Measurements from ENCODE around the gene RGL2. TPM values are rescaled to one million over a fixed set of nuclear protein-coding genes. Genes with fewer than 3 reads are reported as not detected.
"Not testable (repeated sequence)": the region's sequence is repeated elsewhere in the genome, so short reads cannot be mapped to it uniquely, and the experiment has no call there.

RGL2 gene
- total RNA-seq, 2 experiments from 2014 or later = 22.2 to 23.2 TPM

GRCh38 chr6:33271117-33271467 is 27.6 kb downstream of the RGL2 start:
- CTCF ChIA-PET = interaction anchor here (0.7 to 2.0 kb wide), 4 partner anchors 19 to 66 kb away, joined by 4 to 7 read pairs (median 4); partner anchors contain the start of genes HSD17B8 and PFDN6
- POLR2A ChIA-PET = interaction anchor here (0.8 to 2.6 kb wide), 10 partner anchors 9 to 309 kb away, joined by 3 to 33 read pairs (median 6); partner anchors contain the start of genes BAK1, PFDN6, RGL2 and WDR46

- POLR2A ChIA-PET = interaction anchor here (0.6 kb wide), 1 partner anchor 37 kb away, joined by 3 read pairs; no protein-coding TSS in a partner anchor
- CTCF ChIA-PET = interaction anchor here (0.8 kb wide), 1 partner anchor 9 kb away, joined by 3 read pairs; no protein-coding TSS in a partner anchor
Measured at GRCh38 chr6:33264015-33264414, 34.7 kb downstream of the RGL2 start.

GRCh38 chr6:33262490-33262889 is 36.3 kb downstream of the RGL2 start:
- POLR2A ChIA-PET = interaction anchor here (0.6 to 1.4 kb wide), 2 partner anchors 15 to 27 kb away, joined by 3 read pairs; partner anchors contain the start of genes B3GALT4 and PFDN6
- CTCF ChIA-PET = not testable (repeated sequence)

DNA sequence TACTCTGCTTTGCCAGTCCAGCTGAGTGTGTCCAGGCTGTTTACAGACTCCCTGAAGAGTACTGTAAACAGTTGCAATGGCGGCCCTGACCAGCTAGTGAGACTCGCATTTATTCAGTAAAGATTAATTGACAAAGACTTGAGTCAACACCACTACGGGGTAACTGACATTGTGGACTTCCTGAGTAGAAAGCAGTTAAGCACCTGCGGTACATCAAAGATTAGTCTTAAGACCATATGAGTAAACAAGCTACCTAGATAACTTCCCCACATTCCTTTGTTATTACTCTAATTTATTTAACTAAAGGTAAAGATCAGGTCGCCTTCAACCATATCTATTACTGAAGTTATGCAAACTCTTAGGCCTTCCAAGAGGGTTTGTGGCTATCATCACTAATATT is 39.7 kb downstream of the RGL2 start:
- POLR2A ChIA-PET = interaction anchor here (0.7 to 0.8 kb wide), 2 partner anchors 9 to 59 kb away, joined by 3 to 7 read pairs; no protein-coding TSS in a partner anchor

DNA sequence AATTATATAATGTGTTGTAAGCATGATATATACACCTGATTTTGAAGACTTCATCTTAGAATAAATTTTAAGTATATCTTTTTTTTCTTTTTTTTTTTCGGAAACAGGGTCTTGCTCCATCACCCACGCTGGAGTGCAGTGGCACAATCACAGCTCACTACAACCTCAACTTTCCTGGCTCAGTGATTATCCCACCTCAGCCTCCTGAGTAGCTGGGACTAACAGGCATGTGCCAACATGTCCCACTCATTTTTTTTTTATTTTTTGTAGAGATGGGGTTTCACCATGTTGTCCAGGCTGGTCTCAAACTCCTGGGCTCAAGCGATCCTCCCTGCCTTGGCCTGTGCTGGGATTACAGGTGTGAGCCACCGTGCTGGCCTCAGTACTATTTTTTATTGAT is 44.2 kb downstream of the RGL2 start:
- POLR2A ChIA-PET = interaction anchor here (0.6 kb wide), 1 partner anchor 172 kb away, joined by 6 read pairs; no protein-coding TSS in a partner anchor
- CTCF ChIA-PET = interaction anchor here (0.7 kb wide), 3 partner anchors 9 to 257 kb away, joined by 3 read pairs; no protein-coding TSS in a partner anchor

More for the DNA sequence above, 39.7 kb downstream of the RGL2 start:
- CTCF ChIA-PET = no interaction called here

- CTCF ChIA-PET = no interaction called here
- POLR2A ChIA-PET = no interaction called here
Measured at GRCh38 chr6:33252759-33253158, 46.0 kb downstream of the RGL2 start.

DNA sequence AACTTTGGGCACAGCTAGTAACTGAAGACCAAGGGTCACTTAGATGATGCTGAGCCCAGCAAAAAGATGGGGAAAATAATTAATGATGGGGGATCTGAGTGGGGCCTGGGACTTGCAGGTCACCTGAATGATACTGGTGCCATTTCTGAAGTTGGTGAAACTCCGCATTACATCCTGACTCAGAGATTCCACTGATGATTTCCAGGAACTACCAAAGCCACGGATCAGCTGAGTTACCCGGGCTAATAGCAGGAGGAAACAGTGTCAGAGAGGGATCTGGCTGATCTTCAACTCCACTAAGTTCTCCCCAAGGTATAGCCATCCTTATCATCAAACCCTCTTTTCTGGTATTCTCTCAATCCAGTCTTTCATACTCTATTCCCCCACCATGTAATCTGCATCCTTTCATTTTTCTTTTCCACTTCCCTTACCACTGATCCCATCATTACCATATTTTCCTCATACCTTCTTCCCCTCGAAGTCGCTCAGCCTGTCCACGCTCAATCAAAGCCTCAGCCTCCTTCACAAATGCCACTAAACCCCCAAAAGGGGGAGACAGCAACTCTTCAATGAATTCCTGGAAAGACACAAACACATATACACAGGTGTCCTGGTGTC is 47.2 kb downstream of the RGL2 start:
- CTCF ChIA-PET = interaction anchor here (0.6 to 0.8 kb wide), 3 partner anchors 19 to 46 kb away, joined by 3 to 4 read pairs (median 4); no protein-coding TSS in a partner anchor
- POLR2A ChIA-PET = interaction anchor here (0.7 to 3.6 kb wide), 2 partner anchors 20 to 84 kb away, joined by 4 to 33 read pairs; partner anchors contain the start of genes RPS18 and VPS52

GRCh38 chr6:33250731-33251130 is 48.0 kb downstream of the RGL2 start:
- ChIA-PET POLR2A (interaction anchor here (0.7 to 3.6 kb wide), 4 partner anchors 21 to 279 kb away, joined by 3 to 33 read pairs (median 8); partner anchors contain the start of genes RPS18 and VPS52), CTCF (interaction anchor here (0.6 to 1.5 kb wide), 2 partner anchors 19 to 26 kb away, joined by 4 to 5 read pairs; partner anchors contain the start of gene B3GALT4)

DNA sequence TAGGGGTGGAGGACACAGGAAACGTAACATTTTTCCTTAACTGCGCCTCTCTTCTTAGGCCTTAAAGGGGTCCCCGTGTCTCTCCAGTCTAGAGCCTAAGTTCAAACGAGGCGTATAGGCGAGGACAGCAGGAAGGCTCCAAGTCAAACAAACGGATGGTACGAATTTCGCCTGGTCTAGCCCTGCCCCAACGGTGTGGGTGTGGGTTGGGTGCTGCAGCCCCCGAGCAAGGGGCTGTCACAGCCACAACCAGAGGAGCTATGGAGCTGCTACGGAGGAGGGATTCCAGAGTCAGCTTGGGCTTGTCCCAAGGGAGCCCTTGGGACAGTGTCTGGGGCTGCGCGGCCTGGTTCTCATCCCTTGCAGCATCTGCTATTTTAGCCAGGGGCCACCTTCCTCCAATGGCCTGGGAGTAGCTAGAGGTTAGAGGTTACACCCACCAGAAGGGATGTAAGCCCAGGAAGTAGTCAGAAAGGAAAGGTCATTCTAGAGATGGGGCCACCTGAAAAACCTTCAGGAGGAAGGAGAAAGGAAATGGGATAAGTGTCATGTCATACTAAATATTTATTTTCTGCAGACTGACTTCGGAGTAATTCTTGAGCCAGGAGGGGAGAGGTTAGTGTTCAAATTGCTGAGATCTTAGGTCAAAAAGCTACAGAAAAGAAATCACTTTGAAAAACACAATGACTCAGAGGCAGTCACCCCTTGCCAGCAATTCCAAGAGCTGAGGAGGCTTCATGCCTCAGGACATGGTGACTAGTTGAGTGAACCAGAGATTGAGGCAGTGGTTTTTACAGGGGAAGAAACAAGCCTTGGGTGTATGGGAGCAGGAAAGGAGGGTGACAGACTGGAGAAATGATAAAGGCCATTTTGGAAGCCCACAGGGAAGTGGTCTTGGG is 48.8 kb downstream of the RGL2 start:
- ChIA-PET POLR2A (interaction anchor here (0.7 to 3.6 kb wide), 7 partner anchors 9 to 461 kb away, joined by 3 to 33 read pairs (median 4); partner anchors contain the start of genes HSD17B8, RING1, RPS18 and UQCC2), CTCF (interaction anchor here (0.8 to 2.7 kb wide), 7 partner anchors 21 to 88 kb away, joined by 3 to 21 read pairs (median 7); partner anchors contain the start of genes B3GALT4, HSD17B8, PFDN6 and RING1)

DNA sequence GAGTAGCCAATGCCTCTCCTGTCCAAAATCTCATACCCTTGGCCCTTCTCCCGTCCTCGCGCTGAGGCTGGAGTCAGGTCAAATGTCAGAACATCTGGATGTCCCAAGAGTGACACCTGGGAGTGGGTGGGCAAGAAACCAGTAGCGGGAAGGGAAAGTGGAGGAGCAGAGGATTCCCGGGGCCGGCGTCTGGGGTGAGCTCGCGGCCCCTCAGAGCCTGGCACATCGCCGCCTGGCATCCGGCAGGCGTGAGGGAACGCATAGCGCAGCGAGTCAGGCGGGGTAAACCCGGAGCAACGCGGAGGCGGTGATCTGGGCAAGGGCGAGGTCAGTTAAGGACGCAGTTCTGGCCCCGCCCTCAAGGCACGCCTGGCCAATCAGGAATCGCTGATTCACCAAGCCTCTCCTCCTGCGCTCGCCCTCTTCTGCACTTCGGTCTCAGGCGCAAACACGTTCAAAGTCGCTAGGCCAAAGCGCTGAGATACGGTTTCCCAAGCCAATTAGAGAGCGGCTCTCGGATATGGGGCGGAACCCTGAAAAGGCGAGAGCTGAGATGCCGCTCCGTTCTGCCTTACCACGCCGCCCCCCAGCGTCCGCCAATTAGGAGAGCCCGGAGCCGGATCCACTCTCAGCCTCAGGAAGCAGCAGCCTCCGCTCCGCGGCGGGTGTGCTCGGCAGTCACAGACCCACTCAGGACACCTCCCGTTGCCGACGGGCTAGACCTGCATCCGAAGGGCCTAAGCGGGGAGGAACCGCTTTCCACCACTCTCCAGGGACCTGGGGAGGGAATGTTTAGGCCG is 49.6 kb downstream of the RGL2 start:
- POLR2A ChIA-PET = interaction anchor here (0.6 to 3.6 kb wide), 10 partner anchors 10 to 462 kb away, joined by 3 to 33 read pairs (median 8); partner anchors contain the start of genes B3GALT4, RING1, RPS18 and UQCC2
- CTCF ChIA-PET = interaction anchor here (0.5 to 3.0 kb wide), 27 partner anchors 12 to 1703 kb away, joined by 3 to 21 read pairs (median 4); partner anchors contain the start of genes ATP6V1G2, HLA-DOA, HLA-DPB1 and HSD17B8

DNA sequence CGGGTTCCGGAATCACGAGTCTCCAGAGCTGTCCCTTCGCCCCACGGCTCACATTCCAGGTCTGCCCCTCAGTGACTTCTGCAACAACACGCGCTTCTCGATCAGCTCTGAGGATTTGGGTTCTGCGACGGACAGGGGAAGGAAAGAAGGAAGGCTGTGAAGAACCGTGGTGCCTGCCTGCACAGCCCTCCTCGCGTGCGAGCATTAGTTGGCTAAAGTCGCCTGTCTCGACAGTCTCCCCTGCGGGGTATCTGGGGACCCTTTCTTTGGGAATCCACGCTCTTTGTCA is 50.2 kb downstream of the RGL2 start:
- ChIA-PET CTCF (interaction anchor here (0.5 to 3.0 kb wide), 28 partner anchors 13 to 1702 kb away, joined by 3 to 21 read pairs (median 4); partner anchors contain the start of genes ATP6V1G2, HLA-DOA, HLA-DPB1 and HSD17B8), POLR2A (interaction anchor here (0.7 to 3.6 kb wide), 9 partner anchors 23 to 277 kb away, joined by 3 to 33 read pairs (median 6); partner anchors contain the start of genes B3GALT4, RING1, RPS18 and VPS52)

GRCh38 chr6:33247977-33248642 is 50.6 kb downstream of the RGL2 start:
- POLR2A ChIA-PET = interaction anchor here (0.7 to 3.6 kb wide), 9 partner anchors 23 to 276 kb away, joined by 3 to 33 read pairs (median 6); partner anchors contain the start of genes B3GALT4, RING1, RPS18 and VPS52
- CTCF ChIA-PET = interaction anchor here (0.5 to 3.0 kb wide), 30 partner anchors 13 to 1701 kb away, joined by 3 to 21 read pairs (median 4); partner anchors contain the start of genes ATP6V1G2, HLA-DOA, HLA-DPB1 and HSD17B8

GRCh38 chr6:33243476-33243875 is 55.3 kb downstream of the RGL2 start:
- POLR2A ChIA-PET = interaction anchor here (0.7 kb wide), 1 partner anchor 39 kb away, joined by 4 read pairs; the partner anchor contains the start of gene HSD17B8
- CTCF ChIA-PET = interaction anchor here (0.7 to 1.5 kb wide), 5 partner anchors 46 to 170 kb away, joined by 3 to 6 read pairs (median 3); partner anchors contain the start of gene HLA-DPA1

- POLR2A ChIA-PET = no interaction called here
- CTCF ChIA-PET = no interaction called here
Measured at GRCh38 chr6:33241968-33242367, 56.8 kb downstream of the RGL2 start.
